ENCODE results near the gene IMPACT. TPM values are rescaled to one million over a fixed set of nuclear protein-coding genes. Genes with fewer than 3 reads are reported as not detected.

Gene IMPACT
- total RNA-seq, 1 donor from 2014 or later, result 32.3 TPM

DNA sequence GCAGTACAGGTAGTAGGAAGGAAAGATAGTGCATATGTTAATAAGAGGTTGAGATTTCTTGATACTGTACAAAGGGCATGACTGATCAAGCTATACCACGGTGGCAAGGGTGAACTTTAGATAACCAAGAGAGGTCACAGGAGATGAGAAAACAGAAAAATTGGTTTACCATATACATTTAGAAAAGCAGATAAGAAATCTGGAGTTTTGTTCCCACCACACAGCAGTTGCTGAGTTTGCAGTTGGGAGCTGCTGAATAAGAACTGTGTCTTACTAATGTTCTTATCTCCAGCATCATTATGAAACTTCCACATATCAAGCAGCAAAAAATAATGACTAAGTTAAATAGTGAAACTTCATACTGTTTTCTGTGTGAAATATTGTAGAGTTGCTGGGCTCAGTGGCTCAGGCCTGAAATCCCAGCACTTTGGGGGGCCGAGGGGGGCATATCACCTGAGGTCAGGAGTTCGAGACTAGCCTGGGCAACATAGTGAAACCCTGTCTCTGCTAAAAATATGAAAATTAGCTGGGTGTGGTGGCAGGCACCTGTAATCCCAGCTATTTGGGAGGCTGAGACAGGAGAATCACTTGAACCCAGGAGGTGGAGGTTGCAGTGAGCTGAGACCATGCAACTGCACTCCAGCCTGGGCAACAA lies 12.0 kb upstream of the IMPACT start:
- no peak for TF ChIP-seq EZH2 (IDR thresholded peaks at IDR 0.05; ENCODE audit: insufficient read depth, low read length)
- TF ChIP-seq, protein P1, sequence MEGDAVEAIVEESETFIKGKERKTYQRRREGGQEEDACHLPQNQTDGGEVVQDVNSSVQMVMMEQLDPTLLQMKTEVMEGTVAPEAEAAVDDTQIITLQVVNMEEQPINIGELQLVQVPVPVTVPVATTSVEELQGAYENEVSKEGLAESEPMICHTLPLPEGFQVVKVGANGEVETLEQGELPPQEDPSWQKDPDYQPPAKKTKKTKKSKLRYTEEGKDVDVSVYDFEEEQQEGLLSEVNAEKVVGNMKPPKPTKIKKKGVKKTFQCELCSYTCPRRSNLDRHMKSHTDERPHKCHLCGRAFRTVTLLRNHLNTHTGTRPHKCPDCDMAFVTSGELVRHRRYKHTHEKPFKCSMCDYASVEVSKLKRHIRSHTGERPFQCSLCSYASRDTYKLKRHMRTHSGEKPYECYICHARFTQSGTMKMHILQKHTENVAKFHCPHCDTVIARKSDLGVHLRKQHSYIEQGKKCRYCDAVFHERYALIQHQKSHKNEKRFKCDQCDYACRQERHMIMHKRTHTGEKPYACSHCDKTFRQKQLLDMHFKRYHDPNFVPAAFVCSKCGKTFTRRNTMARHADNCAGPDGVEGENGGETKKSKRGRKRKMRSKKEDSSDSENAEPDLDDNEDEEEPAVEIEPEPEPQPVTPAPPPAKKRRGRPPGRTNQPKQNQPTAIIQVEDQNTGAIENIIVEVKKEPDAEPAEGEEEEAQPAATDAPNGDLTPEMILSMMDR (IDR thresholded peaks at IDR 0.05; ENCODE audit: insufficient read depth, low read depth, low read length), result no peak
- H3K36me3 ChIP-seq (ENCODE audit: insufficient read depth, low read length), result no peaks in the 10 kb centered on the region
- H3K9me3 ChIP-seq (ENCODE audit: insufficient read depth, low read depth, low read length), result no peaks in the 10 kb centered on the region
- no peak overlapping the region for H3K27ac ChIP-seq (ENCODE audit: low read depth, low read length)
- no peaks in the 10 kb centered on the region for H3K4me1 ChIP-seq (ENCODE audit: insufficient read depth, low read length)
- H3K9ac ChIP-seq (ENCODE audit: low read length), result no peak overlapping the region
- FAIRE-seq (no peak), DNase-seq (ENCODE audit: low read depth) (no peak)
- H2AFZ ChIP-seq (ENCODE audit: low read depth, low read length), result no peak overlapping the region
- H3K4me2 ChIP-seq (ENCODE audit: low read length), result no peak overlapping the region
- no peak overlapping the region for H3K4me3 Mint-ChIP-seq (ENCODE audit: unreplicated experiment)
- H4K20me1 ChIP-seq (ENCODE audit: insufficient read depth, low read length), result no peaks in the 10 kb centered on the region
- H3K36me3 Mint-ChIP-seq (ENCODE audit: low read depth, unreplicated experiment), result no peaks in the 10 kb centered on the region
- no peak overlapping the region for H3K27ac Mint-ChIP-seq (ENCODE audit: unreplicated experiment)
- H3K27me3 Mint-ChIP-seq (ENCODE audit: low read depth, unreplicated experiment), result peaks cover 2% of the 10 kb centered on the region
- no peaks in the 10 kb centered on the region for H3K79me2 ChIP-seq (ENCODE audit: insufficient read depth, low read length)
- peaks cover 1% of the 10 kb centered on the region for H3K9me3 Mint-ChIP-seq (ENCODE audit: unreplicated experiment)
- no peaks in the 10 kb centered on the region for H3K4me1 Mint-ChIP-seq (ENCODE audit: low read depth, unreplicated experiment)
- peaks cover 6% of the 10 kb centered on the region for H3K27me3 ChIP-seq (ENCODE audit: insufficient read depth, low read length)
- no peak overlapping the region for H3K4me3 ChIP-seq (ENCODE audit: insufficient read depth, low read depth, low read length)

DNA sequence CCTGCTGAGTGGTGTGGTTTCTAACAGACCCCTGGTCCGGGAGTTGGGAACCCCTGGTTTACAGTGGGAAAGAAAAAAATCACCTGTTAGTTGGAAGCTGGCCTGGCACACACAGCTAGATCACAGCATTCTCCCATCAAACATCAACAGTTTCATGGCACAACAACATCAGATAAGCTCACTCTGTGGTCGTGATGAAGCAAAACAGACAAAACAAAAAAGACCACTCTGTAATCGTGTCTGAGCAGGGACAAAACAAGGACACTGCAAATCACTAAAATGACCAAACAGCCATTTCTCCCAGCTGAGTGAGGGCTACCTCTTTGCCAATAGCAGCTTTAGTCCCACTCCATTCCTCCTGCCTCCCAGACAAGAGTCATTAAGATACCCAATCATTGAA lies 9.0 kb upstream of the IMPACT start:
- Mint-ChIP-seq H3K4me3 (ENCODE audit: unreplicated experiment) (no peak overlapping the region), H3K36me3 (ENCODE audit: low read depth, unreplicated experiment) (no peaks in the 10 kb centered on the region), H3K27me3 (ENCODE audit: low read depth, unreplicated experiment) (peaks cover 4% of the 10 kb centered on the region), H3K4me1 (ENCODE audit: low read depth, unreplicated experiment) (no peaks in the 10 kb centered on the region), H3K27ac (ENCODE audit: unreplicated experiment) (no peak overlapping the region), H3K9me3 (ENCODE audit: unreplicated experiment) (peaks cover 1% of the 10 kb centered on the region)
- H3K27me3 ChIP-seq (ENCODE audit: insufficient read depth, low read length), result peaks cover 6% of the 10 kb centered on the region
- no peaks in the 10 kb centered on the region for H4K20me1 ChIP-seq (ENCODE audit: insufficient read depth, low read length)
- H3K4me2 ChIP-seq (ENCODE audit: low read length), result no peak overlapping the region
- no peak overlapping the region for H3K9ac ChIP-seq (ENCODE audit: low read length)
- no peak overlapping the region for H2AFZ ChIP-seq (ENCODE audit: low read depth, low read length)
- H3K27ac ChIP-seq (ENCODE audit: low read depth, low read length), result no peak overlapping the region
- TF ChIP-seq, protein P1 (IDR thresholded peaks at IDR 0.05; ENCODE audit: insufficient read depth, low read depth, low read length), result no peak
- TF ChIP-seq EZH2 (IDR thresholded peaks at IDR 0.05; ENCODE audit: insufficient read depth, low read length), result no peak
- no peak overlapping the region for H3K4me3 ChIP-seq (ENCODE audit: insufficient read depth, low read depth, low read length)
- no peaks in the 10 kb centered on the region for H3K4me1 ChIP-seq (ENCODE audit: insufficient read depth, low read length)
- H3K9me3 ChIP-seq (ENCODE audit: insufficient read depth, low read depth, low read length), result no peaks in the 10 kb centered on the region
- no peaks in the 10 kb centered on the region for H3K79me2 ChIP-seq (ENCODE audit: insufficient read depth, low read length)
- DNase-seq (ENCODE audit: low read depth) (no peak), FAIRE-seq (no peak)
- no peaks in the 10 kb centered on the region for H3K36me3 ChIP-seq (ENCODE audit: insufficient read depth, low read length)

DNA sequence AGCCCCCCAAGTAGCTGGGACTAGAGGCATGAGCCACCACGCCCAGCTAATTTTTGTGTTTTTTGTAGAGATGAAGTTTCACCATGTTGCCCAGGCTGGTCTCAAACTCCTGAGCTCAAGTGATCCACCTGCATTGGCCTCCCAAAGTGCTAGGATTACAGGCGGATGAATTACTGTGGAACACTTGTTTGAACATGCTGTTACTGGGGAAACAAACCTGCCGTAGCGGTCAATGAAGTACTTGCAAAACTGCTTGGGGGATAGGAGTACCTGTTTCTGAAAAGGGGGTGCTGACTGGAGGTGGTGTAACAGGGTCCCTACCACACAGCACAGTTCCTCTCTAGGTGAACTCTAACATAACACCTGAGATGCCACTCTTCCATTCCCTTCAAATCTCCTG lies 5.9 kb upstream of the IMPACT start:
- Mint-ChIP-seq H3K36me3 (ENCODE audit: low read depth, unreplicated experiment) (no peaks in the 10 kb centered on the region), H3K4me3 (ENCODE audit: unreplicated experiment) (no peak overlapping the region), H3K9me3 (ENCODE audit: unreplicated experiment) (no peaks in the 10 kb centered on the region), H3K27ac (ENCODE audit: unreplicated experiment) (no peak overlapping the region), H3K4me1 (ENCODE audit: low read depth, unreplicated experiment) (no peaks in the 10 kb centered on the region), H3K27me3 (ENCODE audit: low read depth, unreplicated experiment) (peaks cover 10% of the 10 kb centered on the region)
- no peak overlapping the region for H3K9ac ChIP-seq (ENCODE audit: low read length)
- H2AFZ ChIP-seq (ENCODE audit: low read depth, low read length), result no peak overlapping the region
- no peaks in the 10 kb centered on the region for H3K9me3 ChIP-seq (ENCODE audit: insufficient read depth, low read depth, low read length)
- no peak overlapping the region for H3K4me2 ChIP-seq (ENCODE audit: low read length)
- H3K4me1 ChIP-seq (ENCODE audit: insufficient read depth, low read length), result no peaks in the 10 kb centered on the region
- TF ChIP-seq EZH2 (IDR thresholded peaks at IDR 0.05; ENCODE audit: insufficient read depth, low read length), result no peak
- TF ChIP-seq, protein P1 (IDR thresholded peaks at IDR 0.05; ENCODE audit: insufficient read depth, low read depth, low read length), result no peak
- H3K4me3 ChIP-seq (ENCODE audit: insufficient read depth, low read depth, low read length), result no peak overlapping the region
- H4K20me1 ChIP-seq (ENCODE audit: insufficient read depth, low read length), result no peaks in the 10 kb centered on the region
- no peaks in the 10 kb centered on the region for H3K36me3 ChIP-seq (ENCODE audit: insufficient read depth, low read length)
- H3K27ac ChIP-seq (ENCODE audit: low read depth, low read length), result no peak overlapping the region
- H3K27me3 ChIP-seq (ENCODE audit: insufficient read depth, low read length), result peaks cover 2% of the 10 kb centered on the region
- no peaks in the 10 kb centered on the region for H3K79me2 ChIP-seq (ENCODE audit: insufficient read depth, low read length)
- DNase-seq (ENCODE audit: low read depth) (no peak), FAIRE-seq (no peak)

Data from astrocyte (in vitro differentiated cells and primary cell).